K562 (cell line): ENCODE measurements around the gene SANBR. TPM values are rescaled to one million over a fixed set of nuclear protein-coding genes. Genes with fewer than 3 reads are reported as not detected.

Source experiments
- C11orf30 ChIP-seq: fragments of 450-650 bp; IDR thresholded peaks from 2 replicates; pipeline ENCODE4 v1.6.1; 2016; ENCODE audit warnings: low read depth, mild to moderate bottlenecking
- E2F5 ChIP-seq: sonication (generic); formaldehyde crosslinking; IDR thresholded peaks from 2 replicates; pipeline ENCODE4 v1.8.0; 2022; ENCODE audit warnings: mild to moderate bottlenecking, missing genetic modification reagents
- FOSL1 ChIP-seq: fragments of 200-800 bp; sonication (Bioruptor generic); conservative IDR thresholded peaks from 2 replicates; pipeline ENCODE4 v1.6.1; 2016; ENCODE audit warnings: missing genetic modification characterization, missing compliant biosample characterization
- GABPA ChIP-seq: fragments of 200-800 bp; sonication (Bioruptor generic); conservative IDR thresholded peaks from 2 replicates; pipeline ENCODE4 v1.6.1; 2016; ENCODE audit warnings: low read depth, missing genetic modification characterization, missing compliant biosample characterization
- GABPB2 ChIP-seq: fragments of 250-450 bp; sonication (Bioruptor Pico); conservative IDR thresholded peaks from 2 replicates; pipeline ENCODE4 v1.5.1; 2021; ENCODE audit warnings: mild to moderate bottlenecking
- HMGN3 ChIP-seq: IDR thresholded peaks from 2 replicates; pipeline ENCODE4 v1.6.1; 2011; ENCODE audit warnings: borderline replicate concordance, low read depth, mild to moderate bottlenecking, mixed read lengths, low read length; ENCODE audit not compliant: insufficient read length; ENCODE audit errors: extremely low read depth
- IFI16 ChIP-seq: fragments of 250-450 bp; sonication (Bioruptor Pico); IDR thresholded peaks from 2 replicates; pipeline ENCODE4 v2.1.2; 2022; ENCODE audit warnings: mild to moderate bottlenecking, inconsistent platforms
- JUND ChIP-seq, 2 experiments: IDR thresholded peaks; 2 replicates in 1 of 2; 3 replicates in 1 of 2; pipeline ENCODE4 v1.6.1; 2011; ENCODE audit warnings: borderline replicate concordance in 2 of 2, low read depth in 2 of 2, low read length in 2 of 2, improper control_type of control experiment in 1 of 2, missing biosample characterization in 1 of 2, missing genetic modification characterization in 1 of 2, missing genetic modification reagents in 1 of 2
- KDM2B ChIP-seq: fragments of 250-450 bp; sonication (Bioruptor Pico); IDR thresholded peaks from 2 replicates; pipeline ENCODE4 v1.8.0; 2021; ENCODE audit warnings: mild to moderate bottlenecking, moderate library complexity
- MCM7 ChIP-seq, 2 experiments: fragments of 450-650 bp; IDR thresholded peaks; 2 replicates each; pipeline ENCODE4 v1.6.1; 2016 to 2018
- MYBL2 ChIP-seq, 2 experiments: fragments of 450-650 bp in 1 of 2; sonication (generic) in 1 of 2; formaldehyde crosslinking in 1 of 2; IDR thresholded peaks; 2 replicates each; pipeline versions ENCODE4 v1.6.1 to v1.8.1; 2017 to 2022; ENCODE audit warnings: borderline replicate concordance in 1 of 2, inconsistent platforms in 1 of 2, low read depth in 1 of 2, mild to moderate bottlenecking in 1 of 2, missing genetic modification reagents in 1 of 2, moderate library complexity in 1 of 2
- NONO ChIP-seq, 2 experiments: fragments of 200-400 bp in 1 of 2; fragments of 450-650 bp in 1 of 2; formaldehyde crosslinking in 1 of 2; IDR thresholded peaks; 2 replicates each; pipeline ENCODE4 v1.6.1; 2017; ENCODE audit warnings: low read depth in 2 of 2, mild to moderate bottlenecking in 2 of 2, moderate library complexity in 2 of 2, low read length in 1 of 2
- POLR2G ChIP-seq: fragments of 200-400 bp; formaldehyde crosslinking; IDR thresholded peaks from 2 replicates; pipeline ENCODE4 v1.6.1; 2017; ENCODE audit warnings: low read depth, mild to moderate bottlenecking, antibody characterized with exemption, low read length, moderate library complexity
- POU5F1 ChIP-seq: fragments of 150-350 bp; IDR thresholded peaks from 2 replicates; pipeline ENCODE4 v1.6.1; 2014; ENCODE audit warnings: borderline replicate concordance, low read length, low read depth, mild to moderate bottlenecking; ENCODE audit not compliant: partially characterized antibody
- SPI1 ChIP-seq: IDR thresholded peaks from 2 replicates; pipeline ENCODE4 v1.6.1; 2011; ENCODE audit warnings: low read depth, low read length, control low read depth, borderline replicate concordance
- SRSF1 ChIP-seq: fragments of 200-400 bp; formaldehyde crosslinking; IDR thresholded peaks from 2 replicates; pipeline ENCODE4 v1.6.1; 2017; ENCODE audit warnings: mild to moderate bottlenecking, low read depth, low read length, moderate library complexity
- ZBTB1 ChIP-seq: sonication (generic); formaldehyde crosslinking; IDR thresholded peaks from 2 replicates; pipeline ENCODE4 v1.8.1; 2023; ENCODE audit warnings: missing genetic modification reagents, low read depth, mild to moderate bottlenecking, borderline replicate concordance
- ZNF217 ChIP-seq: sonication (generic); formaldehyde crosslinking; IDR thresholded peaks from 2 replicates; pipeline ENCODE4 v1.8.0; 2022; ENCODE audit warnings: mild to moderate bottlenecking, missing genetic modification reagents
- ZNF282 ChIP-seq: sonication (generic); formaldehyde crosslinking; IDR thresholded peaks from 2 replicates; pipeline ENCODE4 v1.8.1; 2023; ENCODE audit warnings: missing genetic modification reagents
- ZNF707 ChIP-seq: fragments of 250-450 bp; sonication (Bioruptor Pico); conservative IDR thresholded peaks from 2 replicates; pipeline ENCODE4 v1.8.0; 2022; ENCODE audit warnings: inconsistent platforms, mild to moderate bottlenecking, moderate library complexity
- ZNF77 ChIP-seq: fragments of 250-450 bp; sonication (Bioruptor Pico); IDR thresholded peaks from 2 replicates; pipeline ENCODE4 v1.5.0; 2020
- polyA plus RNA-seq, 8 experiments: library from polyadenylated mRNA; depleted of rRNA in 4 of 8; stranded (reverse) in 5 of 8; unstranded in 3 of 8; fragments of >200 nt; fragmentation: Nextera tagmentation in 2 of 8; fragmentation: Illumina TruSeq in 1 of 8; extraction: Ambion mirVana in 2 of 8; extraction: Trizol in 1 of 8; gene quantifications; 2 replicates each; pipeline versions ENCODE4 v1.2.1 to v1.2.3, GENCODE V29; 2011 to 2014; ENCODE audit warnings: inconsistent platforms in 1 of 8, missing spikeins in 1 of 8
- total RNA-seq, 7 experiments: library from RNA; depleted of rRNA in 6 of 7; stranded (reverse); fragments of >200 nt in 6 of 7; fragmentation: Illumina TruSeq in 2 of 7; extraction: Trizol in 2 of 7; gene quantifications; 2 replicates each; pipeline versions ENCODE4 v1.2.1 to v1.2.3, GENCODE V29; 2011 to 2021; ENCODE audit warnings: low replicate concordance in 1 of 7
- TF ChIP-seq, protein P1 (sequence below), 2 experiments: fragments of 450-650 bp; IDR thresholded peaks; 2 replicates each; pipeline ENCODE4 v1.6.1; 2016
- TF ChIP-seq, protein P2 (sequence below): sonication (generic); formaldehyde crosslinking; IDR thresholded peaks from 2 replicates; pipeline ENCODE4 v1.8.0; 2023; ENCODE audit warnings: mild to moderate bottlenecking, missing genetic modification reagents

SANBR gene
- total and polyA plus RNA-seq, 9 of the 15 experiments (the other 6 are each of a cell fraction or from before 2014, with no cell fraction given), result 1.5 to 7.7 (median 6.2) TPM

DNA sequence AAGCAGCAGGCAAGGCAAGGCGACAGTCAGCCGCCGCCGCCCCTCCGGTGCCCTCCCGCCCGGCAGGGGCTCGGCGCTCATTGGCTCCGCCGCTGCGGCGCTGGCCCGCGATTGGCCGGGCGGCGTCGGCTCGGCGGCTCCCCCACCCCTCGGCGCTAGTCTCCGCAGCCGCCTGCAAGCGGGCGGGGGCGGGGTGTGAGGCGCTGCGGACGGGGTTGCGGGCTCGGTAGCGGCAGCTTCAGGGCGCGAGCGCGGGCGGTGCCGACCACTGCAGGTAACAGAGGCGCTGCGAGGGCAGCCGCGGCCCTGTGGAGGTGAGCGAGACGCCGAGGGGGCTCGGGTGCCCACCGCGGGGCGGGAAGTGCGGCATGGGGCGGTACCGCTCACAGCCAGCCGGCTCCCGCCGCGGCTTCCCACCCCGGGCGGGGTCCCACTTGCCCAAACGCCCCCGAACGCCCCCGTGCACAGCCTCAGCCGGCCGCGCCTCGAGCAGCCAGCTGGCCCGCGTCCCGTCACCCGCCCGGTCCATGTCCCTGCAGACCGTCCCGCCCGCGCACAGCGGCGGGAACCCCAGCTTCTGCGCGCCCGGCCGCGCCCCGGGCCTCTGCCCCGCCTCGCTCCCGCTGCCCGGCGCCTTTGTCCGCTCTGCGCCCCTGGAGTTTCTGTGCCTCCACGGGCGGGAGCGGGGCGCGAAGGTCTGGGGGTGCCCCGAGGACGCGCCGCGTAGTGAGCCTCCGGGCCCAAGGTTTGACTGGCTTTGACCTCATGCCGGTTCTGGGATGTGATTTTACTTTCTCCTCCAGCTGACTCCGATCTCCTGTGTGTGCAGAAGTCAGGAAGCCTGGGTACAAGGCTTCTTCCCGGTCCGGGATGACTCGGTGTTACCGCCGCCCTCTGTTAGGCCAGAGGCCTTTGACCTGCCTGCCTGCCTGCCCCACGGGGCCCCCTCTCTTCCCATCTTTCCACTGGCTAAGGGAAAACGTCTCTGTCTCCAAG lies at the start of gene SANBR (continued):
- TF ChIP-seq GABPB2 (CRISPR knock-in tag) (no peak), NONO (IDR thresholded peaks at IDR 0.05; ENCODE audit: low read depth in 2 of 2, low read length in 1 of 2) (no peak; a peak in 2 of 4 replicates), ZBTB1 (CRISPR knock-in tag) (peak; percentile 90), GABPA (tag) (0 out of 2 replicates have a peak, but pooled peaks have one; percentile 42), E2F5 (no peak), MCM7 (IDR thresholded peaks at IDR 0.05) (no peak), SPI1 (no peak), HMGN3 (peak; percentile 63), KDM2B (CRISPR knock-in tag) (no peak), JUND (IDR thresholded peaks at IDR 0.05; ENCODE audit: borderline replicate concordance, low read depth, low read length) (no peak), JUND (tag; IDR thresholded peaks at IDR 0.05; ENCODE audit: borderline replicate concordance, low read depth, low read length) (no peak), ZNF707 (CRISPR knock-in tag) (no peak), SRSF1 (no peak), POLR2G (peak; percentile 77), C11orf30 (no peak), MYBL2 (IDR thresholded peaks at IDR 0.05; ENCODE audit: low read depth) (no peak), MYBL2 (CRISPR knock-in tag; IDR thresholded peaks at IDR 0.05; ENCODE audit: borderline replicate concordance) (no peak), POU5F1 (no peak), ZNF217 (no peak), IFI16 (no peak), FOSL1 (tag) (no peak), ZNF282 (CRISPR knock-in tag) (no peak), ZNF77 (CRISPR knock-in tag) (no peak)
- TF ChIP-seq, protein P1, sequence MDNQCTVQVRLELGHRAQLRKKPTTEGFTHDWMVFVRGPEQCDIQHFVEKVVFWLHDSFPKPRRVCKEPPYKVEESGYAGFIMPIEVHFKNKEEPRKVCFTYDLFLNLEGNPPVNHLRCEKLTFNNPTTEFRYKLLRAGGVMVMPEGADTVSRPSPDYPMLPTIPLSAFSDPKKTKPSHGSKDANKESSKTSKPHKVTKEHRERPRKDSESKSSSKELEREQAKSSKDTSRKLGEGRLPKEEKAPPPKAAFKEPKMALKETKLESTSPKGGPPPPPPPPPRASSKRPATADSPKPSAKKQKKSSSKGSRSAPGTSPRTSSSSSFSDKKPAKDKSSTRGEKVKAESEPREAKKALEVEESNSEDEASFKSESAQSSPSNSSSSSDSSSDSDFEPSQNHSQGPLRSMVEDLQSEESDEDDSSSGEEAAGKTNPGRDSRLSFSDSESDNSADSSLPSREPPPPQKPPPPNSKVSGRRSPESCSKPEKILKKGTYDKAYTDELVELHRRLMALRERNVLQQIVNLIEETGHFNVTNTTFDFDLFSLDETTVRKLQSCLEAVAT (IDR thresholded peaks at IDR 0.05), result peak in 1 of 2 experiments; percentile 60; a peak in 1 of 4 replicates
- TF ChIP-seq, protein P2, sequence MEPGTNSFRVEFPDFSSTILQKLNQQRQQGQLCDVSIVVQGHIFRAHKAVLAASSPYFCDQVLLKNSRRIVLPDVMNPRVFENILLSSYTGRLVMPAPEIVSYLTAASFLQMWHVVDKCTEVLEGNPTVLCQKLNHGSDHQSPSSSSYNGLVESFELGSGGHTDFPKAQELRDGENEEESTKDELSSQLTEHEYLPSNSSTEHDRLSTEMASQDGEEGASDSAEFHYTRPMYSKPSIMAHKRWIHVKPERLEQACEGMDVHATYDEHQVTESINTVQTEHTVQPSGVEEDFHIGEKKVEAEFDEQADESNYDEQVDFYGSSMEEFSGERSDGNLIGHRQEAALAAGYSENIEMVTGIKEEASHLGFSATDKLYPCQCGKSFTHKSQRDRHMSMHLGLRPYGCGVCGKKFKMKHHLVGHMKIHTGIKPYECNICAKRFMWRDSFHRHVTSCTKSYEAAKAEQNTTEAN (CRISPR knock-in tag), result no peak
